ENCODE measurements around the gene CHAT.

Gene CHAT

GRCh38 chr10:49691588-49691987 lies 77.8 kb downstream of the CHAT start:
- peak overlapping the region; percentile 38 for H3K23ac ChIP-seq (ENCODE audit: low read depth, low read length, poor library complexity)
- no peak overlapping the region for H2AK5ac ChIP-seq (ENCODE audit: low read depth, low read length)
- H3K9ac ChIP-seq (ENCODE audit: low read depth, low read length, poor library complexity) = no peak overlapping the region
- WGBS, 2 donors (ENCODE audit: extremely low coverage in 2 of 2, insufficient read length in 2 of 2, insufficient replicate concordance in 1 of 2) = no CpG with 5 or more reads among the region's 9 CpGs
- no peak overlapping the region for H2AFZ ChIP-seq (ENCODE audit: low read length)
- no peak overlapping the region for H4K8ac ChIP-seq (ENCODE audit: low read depth, low read length)
- no peak overlapping the region for H2BK5ac ChIP-seq (ENCODE audit: low read length)
- no peak overlapping the region for H2BK12ac ChIP-seq (ENCODE audit: low read length)
- no peak overlapping the region for H3K27ac ChIP-seq (replicated peaks; ENCODE audit: low read length)
- H3K4ac ChIP-seq (ENCODE audit: low read length) = no peak overlapping the region
- H3K36me3 ChIP-seq (replicated peaks in 1 of 2; ENCODE audit: control insufficient read depth in 2 of 2, insufficient read depth in 2 of 2, low read length in 2 of 2) = no peaks in the 10 kb centered on the region
- no peak for DNase-seq (ENCODE audit: low spot score)
- H4K91ac ChIP-seq (ENCODE audit: low read depth, low read length, poor library complexity) = no peak overlapping the region
- peak overlapping the region; percentile 50 for H3K18ac ChIP-seq (ENCODE audit: low read length)
- H3K4me1 ChIP-seq (ENCODE audit: control insufficient read depth in 2 of 2, insufficient read depth in 1 of 2, low read depth in 1 of 2, low read length in 2 of 2) = peaks cover 0 to 7% of the 10 kb centered on the region in 2 donors
- H2BK120ac ChIP-seq (ENCODE audit: low read depth, low read length) = no peak overlapping the region
- H2BK15ac ChIP-seq (ENCODE audit: low read length) = no peak overlapping the region
- H3K9me3 ChIP-seq (replicated peaks in 1 of 2; ENCODE audit: control insufficient read depth in 2 of 2, insufficient read depth in 1 of 2, low read depth in 1 of 2, low read length in 2 of 2) = peaks cover 6 to 10% of the 10 kb centered on the region in 2 donors
- peaks cover 0 to 66% (median 33%) of the 10 kb centered on the region in 3 experiments for H3K27me3 ChIP-seq (ENCODE audit: control insufficient read depth in 3 of 3, insufficient read depth in 3 of 3, low read depth in 1 of 3, low read length in 3 of 3)
- peaks cover 1% of the 10 kb centered on the region for H3K79me1 ChIP-seq (ENCODE audit: low read depth, low read length)
- H3K4me3 ChIP-seq (ENCODE audit: low read length in 2 of 2) = no peak overlapping the region
- H3K4me2 ChIP-seq (ENCODE audit: insufficient read depth, low read length, poor library complexity, severe bottlenecking) = no peak overlapping the region
- no peak overlapping the region for H3K14ac ChIP-seq (ENCODE audit: low read length)

GRCh38 chr10:49694466-49694865 lies 80.6 kb downstream of the CHAT start:
- Histone ChIP-seq H4K8ac (ENCODE audit: low read depth, low read length) (no peak overlapping the region), H2BK120ac (ENCODE audit: low read depth, low read length) (no peak overlapping the region), H3K4me2 (ENCODE audit: insufficient read depth, low read length, poor library complexity, severe bottlenecking) (no peak overlapping the region), H2BK12ac (ENCODE audit: low read length) (no peak overlapping the region), H3K27me3 (ENCODE audit: control insufficient read depth in 3 of 3, insufficient read depth in 3 of 3, low read depth in 1 of 3, low read length in 3 of 3) (peaks cover 0 to 47% (median 19%) of the 10 kb centered on the region in 3 experiments), H4K91ac (ENCODE audit: low read depth, low read length, poor library complexity) (no peak overlapping the region), H3K9me3 (replicated peaks in 1 of 2; ENCODE audit: control insufficient read depth in 2 of 2, insufficient read depth in 1 of 2, low read depth in 1 of 2, low read length in 2 of 2) (peaks cover 0 to 2% of the 10 kb centered on the region in 2 donors), H2AFZ (ENCODE audit: low read length) (no peak overlapping the region), H2BK5ac (ENCODE audit: low read length) (no peak overlapping the region), H3K4me3 (ENCODE audit: low read length in 2 of 2) (no peak overlapping the region), H3K23ac (ENCODE audit: low read depth, low read length, poor library complexity) (no peak overlapping the region), H3K79me1 (ENCODE audit: low read depth, low read length) (no peaks in the 10 kb centered on the region), H3K9ac (ENCODE audit: low read depth, low read length, poor library complexity) (no peak overlapping the region), H3K36me3 (replicated peaks in 1 of 2; ENCODE audit: control insufficient read depth in 2 of 2, insufficient read depth in 2 of 2, low read length in 2 of 2) (no peaks in the 10 kb centered on the region), H3K4ac (ENCODE audit: low read length) (no peak overlapping the region), H2AK5ac (ENCODE audit: low read depth, low read length) (no peak overlapping the region), H3K27ac (replicated peaks; ENCODE audit: low read length) (no peak overlapping the region), H3K18ac (ENCODE audit: low read length) (no peak overlapping the region), H3K14ac (ENCODE audit: low read length) (no peak overlapping the region), H3K4me1 (ENCODE audit: control insufficient read depth in 2 of 2, insufficient read depth in 1 of 2, low read depth in 1 of 2, low read length in 2 of 2) (peaks cover 0 to 3% of the 10 kb centered on the region in 2 donors), H2BK15ac (ENCODE audit: low read length) (no peak overlapping the region)
- no peak for DNase-seq (ENCODE audit: low spot score)
- no CpG with 5 or more reads among the region's 6 CpGs for WGBS, 2 donors (ENCODE audit: extremely low coverage in 2 of 2, insufficient read length in 2 of 2, insufficient replicate concordance in 1 of 2)

- H3K27me3 ChIP-seq (ENCODE audit: control insufficient read depth in 3 of 3, insufficient read depth in 3 of 3, low read depth in 1 of 3, low read length in 3 of 3) = peaks cover 0 to 28% (median 4%) of the 10 kb centered on the region in 3 experiments
- no peaks in the 10 kb centered on the region for H3K36me3 ChIP-seq (replicated peaks in 1 of 2; ENCODE audit: control insufficient read depth in 2 of 2, insufficient read depth in 2 of 2, low read length in 2 of 2)
- no peak overlapping the region for H3K14ac ChIP-seq (ENCODE audit: low read length)
- no CpG with 5 or more reads among the region's 7 CpGs for WGBS, 2 donors (ENCODE audit: extremely low coverage in 2 of 2, insufficient read length in 2 of 2, insufficient replicate concordance in 1 of 2)
- no peak for DNase-seq (ENCODE audit: low spot score)
- no peak overlapping the region for H3K27ac ChIP-seq (replicated peaks; ENCODE audit: low read length)
- H2BK12ac ChIP-seq (ENCODE audit: low read length) = no peak overlapping the region
- H3K4ac ChIP-seq (ENCODE audit: low read length) = no peak overlapping the region
- H4K8ac ChIP-seq (ENCODE audit: low read depth, low read length) = no peak overlapping the region
- peaks cover 0 to 2% of the 10 kb centered on the region in 2 donors for H3K9me3 ChIP-seq (replicated peaks in 1 of 2; ENCODE audit: control insufficient read depth in 2 of 2, insufficient read depth in 1 of 2, low read depth in 1 of 2, low read length in 2 of 2)
- no peak overlapping the region for H3K18ac ChIP-seq (ENCODE audit: low read length)
- no peak overlapping the region for H2BK5ac ChIP-seq (ENCODE audit: low read length)
- no peak overlapping the region for H3K9ac ChIP-seq (ENCODE audit: low read depth, low read length, poor library complexity)
- no peak overlapping the region for H2AFZ ChIP-seq (ENCODE audit: low read length)
- no peak overlapping the region for H4K91ac ChIP-seq (ENCODE audit: low read depth, low read length, poor library complexity)
- H3K23ac ChIP-seq (ENCODE audit: low read depth, low read length, poor library complexity) = no peak overlapping the region
- H3K79me1 ChIP-seq (ENCODE audit: low read depth, low read length) = no peaks in the 10 kb centered on the region
- no peak overlapping the region for H2BK15ac ChIP-seq (ENCODE audit: low read length)
- no peak overlapping the region for H3K4me2 ChIP-seq (ENCODE audit: insufficient read depth, low read length, poor library complexity, severe bottlenecking)
- H3K4me3 ChIP-seq (ENCODE audit: low read length in 2 of 2) = no peak overlapping the region
- H2AK5ac ChIP-seq (ENCODE audit: low read depth, low read length) = no peak overlapping the region
- no peaks in the 10 kb centered on the region for H3K4me1 ChIP-seq (ENCODE audit: control insufficient read depth in 2 of 2, insufficient read depth in 1 of 2, low read depth in 1 of 2, low read length in 2 of 2)
- H2BK120ac ChIP-seq (ENCODE audit: low read depth, low read length) = no peak overlapping the region
These were observed 82.5 kb downstream of the CHAT start for GRCh38 chr10:49696311-49696710.

GRCh38 chr10:49698679-49699078 lies 84.8 kb downstream of the CHAT start:
- Histone ChIP-seq H4K91ac (ENCODE audit: low read depth, low read length, poor library complexity) (no peak overlapping the region), H3K9ac (ENCODE audit: low read depth, low read length, poor library complexity) (peak overlapping the region; percentile 55), H3K27me3 (ENCODE audit: control insufficient read depth in 3 of 3, insufficient read depth in 3 of 3, low read depth in 1 of 3, low read length in 3 of 3) (peaks cover 0 to 13% (median 0%) of the 10 kb centered on the region in 3 experiments), H2AFZ (ENCODE audit: low read length) (no peak overlapping the region), H3K4me1 (ENCODE audit: control insufficient read depth in 2 of 2, insufficient read depth in 1 of 2, low read depth in 1 of 2, low read length in 2 of 2) (no peaks in the 10 kb centered on the region), H2BK5ac (ENCODE audit: low read length) (no peak overlapping the region), H4K8ac (ENCODE audit: low read depth, low read length) (no peak overlapping the region), H2BK120ac (ENCODE audit: low read depth, low read length) (no peak overlapping the region), H3K14ac (ENCODE audit: low read length) (no peak overlapping the region), H3K9me3 (replicated peaks in 1 of 2; ENCODE audit: control insufficient read depth in 2 of 2, insufficient read depth in 1 of 2, low read depth in 1 of 2, low read length in 2 of 2) (no peaks in the 10 kb centered on the region), H2BK15ac (ENCODE audit: low read length) (no peak overlapping the region), H3K4me3 (ENCODE audit: low read length in 2 of 2) (no peak overlapping the region), H2BK12ac (ENCODE audit: low read length) (no peak overlapping the region), H3K23ac (ENCODE audit: low read depth, low read length, poor library complexity) (no peak overlapping the region), H3K4me2 (ENCODE audit: insufficient read depth, low read length, poor library complexity, severe bottlenecking) (no peak overlapping the region), H3K27ac (replicated peaks; ENCODE audit: low read length) (no peak overlapping the region), H3K79me1 (ENCODE audit: low read depth, low read length) (no peaks in the 10 kb centered on the region), H3K36me3 (replicated peaks in 1 of 2; ENCODE audit: control insufficient read depth in 2 of 2, insufficient read depth in 2 of 2, low read length in 2 of 2) (no peaks in the 10 kb centered on the region), H3K18ac (ENCODE audit: low read length) (no peak overlapping the region), H2AK5ac (ENCODE audit: low read depth, low read length) (no peak overlapping the region), H3K4ac (ENCODE audit: low read length) (no peak overlapping the region)
- WGBS, 2 donors (ENCODE audit: extremely low coverage in 2 of 2, insufficient read length in 2 of 2, insufficient replicate concordance in 1 of 2) = no CpG with 5 or more reads among the region's 9 CpGs
- DNase-seq (ENCODE audit: low spot score) = no peak
